HepG2 (cell line): Measurements from ENCODE around the gene SLC36A1. TPM values are rescaled to one million over a fixed set of nuclear protein-coding genes. Genes with fewer than 3 reads are reported as not detected.

Experiments
- ATAC-seq: fragments of 200-7000 bp; cut with Tn5 transposase; 3 replicates; pipeline ENCODE4 v1.9.1; 2020; ENCODE audit warnings: mild to moderate bottlenecking, moderate library complexity
- BruUV-seq: library from RNA; stranded (reverse); fragments of 400-500 nt; replicated peaks from 2 replicates; lab custom pipeline; 2021; lab: Mats Ljungman, UMichigan
- CTCF ChIA-PET: fragments of 300-600 bp; formaldehyde crosslinking; extraction: SDS; loops from one replicate; lab custom pipeline; 2021; ENCODE audit warnings: low total read pairs, inconsistent platforms, low intra/inter-chr PET ratio; lab: Yijun Ruan, JAX
- POLR2A ChIA-PET: fragments of 350-600 bp; sonication (Branson Sonifier 250); formaldehyde crosslinking; loops from one replicate; lab custom pipeline; 2020; ENCODE audit warnings: antibody characterized with exemption, inconsistent platforms; lab: Yijun Ruan, JAX
- DNase-seq: peaks from one replicate; pipeline ENCODE4 v3.0.0-alpha.2; 2015; ENCODE audit warnings: low spot score
- FAIRE-seq: peaks from 3 replicates; lab custom pipeline; 2011; peaks lifted over from hg19 to GRCh38; lab: Jason Lieb, UNC
- H2AFZ ChIP-seq: one replicate; pipeline ENCODE4 v1.6.1; 2011; ENCODE audit warnings: low read length, inconsistent platforms
- H3K27ac ChIP-seq: fragments of 300-600 bp; 3 replicates; pipeline ENCODE4 v1.8.0; 2011; ENCODE audit warnings: mixed run types, mild to moderate bottlenecking, mixed read lengths, low read length, inconsistent platforms; ENCODE audit not compliant: insufficient read depth; ENCODE audit errors: extremely low read length
- H3K27me3 ChIP-seq, 2 experiments: fragments of 200-600 bp in 1 of 2; 2 replicates in 1 of 2; 3 replicates in 1 of 2; pipeline versions ENCODE4 v1.6.0 to v1.8.0; 2011; ENCODE audit warnings: low read length in 2 of 2, mild to moderate bottlenecking in 2 of 2, moderate library complexity in 2 of 2, inconsistent platforms in 1 of 2; ENCODE audit not compliant: insufficient read depth in 2 of 2, control insufficient read depth in 1 of 2
- H3K36me3 ChIP-seq, 2 experiments: fragments of 200-600 bp in 1 of 2; replicated peaks in 1 of 2; 2 replicates in 1 of 2; 3 replicates in 1 of 2; pipeline versions ENCODE4 v1.5.1 to v1.8.0; 2011; ENCODE audit warnings: low read length in 2 of 2, inconsistent platforms in 1 of 2; ENCODE audit not compliant: insufficient read depth in 2 of 2, control insufficient read depth in 1 of 2
- H3K4me1 ChIP-seq: 2 replicates; pipeline ENCODE4 v1.5.1; 2012; ENCODE audit warnings: low read length, inconsistent platforms; ENCODE audit not compliant: insufficient read depth
- H3K4me2 ChIP-seq: 2 replicates; pipeline ENCODE4 v1.6.0; 2011; ENCODE audit warnings: low read depth, low read length, inconsistent platforms
- H3K4me3 ChIP-seq, 3 experiments: fragments of 200-600 bp in 1 of 3; sonication (generic), shearing (Covaris generic) in 1 of 3; replicated peaks in 1 of 3; 2 replicates each; pipeline ENCODE4 v1.5.1; 2011 to 2016; ENCODE audit warnings: low read length in 3 of 3, inconsistent platforms in 2 of 3, low read depth in 2 of 3, mild to moderate bottlenecking in 2 of 3, control low read depth in 1 of 3, mixed read lengths in 1 of 3; ENCODE audit not compliant: insufficient read depth in 1 of 3
- H3K79me2 ChIP-seq: one replicate; pipeline ENCODE4 v1.6.1; 2011; ENCODE audit warnings: low read length, inconsistent platforms; ENCODE audit not compliant: insufficient read depth
- H3K9ac ChIP-seq: 2 replicates; pipeline ENCODE4 v1.6.0; 2011; ENCODE audit warnings: mild to moderate bottlenecking, low read depth, low read length, inconsistent platforms; ENCODE audit not compliant: insufficient read depth
- H3K9me3 ChIP-seq: 2 replicates; pipeline ENCODE4 v1.5.1; 2012; ENCODE audit warnings: mild to moderate bottlenecking, low read length
- H4K20me1 ChIP-seq: 2 replicates; pipeline ENCODE4 v1.6.0; 2011; ENCODE audit warnings: inconsistent platforms, mild to moderate bottlenecking, low read length, moderate library complexity; ENCODE audit not compliant: insufficient read depth
- IKZF1 ChIP-seq: fragments of 450-650 bp; IDR thresholded peaks from 2 replicates; pipeline ENCODE4 v1.7.1; 2016
- KLF16 ChIP-seq, 2 experiments: sonication (generic) in 1 of 2; formaldehyde crosslinking in 1 of 2; IDR thresholded peaks; 2 replicates each; pipeline versions ENCODE4 v1.6.1 to v1.8.0; 2016 to 2023; ENCODE audit warnings: missing genetic modification reagents in 2 of 2, missing compliant biosample characterization in 1 of 2
- MTA3 ChIP-seq: sonication (generic); formaldehyde crosslinking; IDR thresholded peaks from 2 replicates; pipeline ENCODE4 v1.4.0; 2020; ENCODE audit warnings: missing genetic modification reagents
- PCBP1 ChIP-seq: fragments of 200-400 bp; formaldehyde crosslinking; IDR thresholded peaks from 2 replicates; pipeline ENCODE4 v1.6.1; 2017; ENCODE audit warnings: mild to moderate bottlenecking, low read depth, low read length, borderline replicate concordance
- TAF15 ChIP-seq: fragments of 200-400 bp; formaldehyde crosslinking; IDR thresholded peaks from one replicate; pipeline ENCODE4 v1.6.1; 2018; ENCODE audit warnings: mild to moderate bottlenecking, low read depth, low read length; ENCODE audit not compliant: poor library complexity, severe bottlenecking
- TARDBP ChIP-seq: sonication (generic); formaldehyde crosslinking; IDR thresholded peaks from 2 replicates; pipeline ENCODE4 v1.8.0; 2022; ENCODE audit warnings: mild to moderate bottlenecking, missing genetic modification reagents
- ZNF282 ChIP-seq: fragments of 450-650 bp; IDR thresholded peaks from 2 replicates; pipeline ENCODE4 v1.6.1; 2018; ENCODE audit not compliant: partially characterized antibody
- ZNF513 ChIP-seq: sonication (generic); formaldehyde crosslinking; conservative IDR thresholded peaks from 2 replicates; pipeline ENCODE4 v1.5.0; 2020; ENCODE audit warnings: missing genetic modification reagents
- WGBS: methylation state at CpG from one replicate; pipeline ENCODE4 v1.1.6; 2017; ENCODE audit warnings: low lambda C conversion rate; 5-methylcytosine and 5-hydroxymethylcytosine counted together
- in situ Hi-C: cut with HindIII; loops from 2 replicates; pipeline ENCODE4 v1.10.0; 2017; ENCODE audit warnings: low pct_unique_long_range_greater_than_20kb; ENCODE audit not compliant: extremely low pct_ligation_motif_present
- intact Hi-C: fragments of 100-400 bp; cut with micrococcal nuclease; formaldehyde crosslinking; loops from one replicate; pipeline ENCODE4 v1.10.0; 2022; ENCODE audit not compliant: unreplicated experiment
- polyA plus RNA-seq, 8 experiments: library from polyadenylated mRNA; depleted of rRNA in 3 of 8; stranded (reverse) in 7 of 8; unstranded in 1 of 8; fragments of >200 nt; fragmentation: Illumina TruSeq in 4 of 8; extraction: Trizol in 4 of 8; gene quantifications; 2 replicates each; pipeline versions ENCODE4 v1.2.1 to v1.2.3, GENCODE V29; 2011 to 2016; ENCODE audit warnings: low read depth in 4 of 8, missing spikeins in 1 of 8, mixed read lengths in 1 of 8; ENCODE audit not compliant: insufficient read depth in 1 of 8
- total RNA-seq, 5 experiments: library from RNA; depleted of rRNA; stranded (reverse); fragments of >200 nt; fragmentation: Illumina TruSeq; extraction: Trizol; gene quantifications; 2 replicates each; pipeline ENCODE4 v1.2.3, GENCODE V29; 2016; ENCODE audit warnings: low read depth in 1 of 5

The SLC36A1 gene
- total and polyA plus RNA-seq, 2 of the 13 experiments (the other 11 are each of a cell fraction or from before 2014, with no cell fraction given), result 8.0 to 8.9 TPM

- TF ChIP-seq PCBP1 (no peak), IKZF1 (no peak), MTA3 (no peak), ZNF282 (no peak), TARDBP (no peak)
Measured at GRCh38 chr5:151408591-151409230, 38.7 kb upstream of the SLC36A1 start (continued).

GRCh38 chr5:151413800-151414199 is 33.6 kb upstream of the SLC36A1 start:
- Histone ChIP-seq H3K9me3 (peaks cover 23% of the 10 kb centered on the region), H4K20me1 (no peaks in the 10 kb centered on the region), H3K27me3 (no peaks in the 10 kb centered on the region), H3K4me1 (no peaks in the 10 kb centered on the region), H2AFZ (no peak overlapping the region), H3K27ac (no peak overlapping the region), H3K9ac (no peak overlapping the region), H3K79me2 (no peaks in the 10 kb centered on the region), H3K36me3 (no peaks in the 10 kb centered on the region), H3K4me2 (no peak overlapping the region), H3K4me3 (no peak overlapping the region)
- 25% methylated on average over 3 of the region's 3 CpGs for WGBS
- intact Hi-C loops, result no loop called here
- ChIA-PET POLR2A (no interaction called here), CTCF (no interaction called here)
- no peak for TF ChIP-seq ZNF513
- TF ChIP-seq TAF15, result no peak
- TF ChIP-seq KLF16 (CRISPR knock-in tag; IDR thresholded peaks at IDR 0.05), result no peak
- FAIRE-seq (no peak), DNase-seq (no peak), ATAC-seq (no peak)
- in situ Hi-C loops, result no loop called here
- no TSS peak for BruUV-seq
